GM23338 (cell line): ENCODE data around the gene SLC12A7. TPM values are rescaled to one million over a fixed set of nuclear protein-coding genes. Genes with fewer than 3 reads are reported as not detected.

ENCODE experiments used
- ATAC-seq: fragments of 200-7000 bp; cut with Tn5 transposase; 3 replicates; pipeline ENCODE4 v1.9.1; 2020
- DNase-seq: peaks from one replicate; pipeline ENCODE4 v3.0.0-alpha.2; 2015; ENCODE audit warnings: low spot score
- H2AFZ ChIP-seq: fragments of 200-600 bp; sonication (generic); 2 replicates; pipeline ENCODE4 v1.8.0; 2016; ENCODE audit warnings: antibody characterized with exemption, mild to moderate bottlenecking, moderate library complexity
- H3F3A ChIP-seq: fragments of 200-600 bp; sonication (generic); replicated peaks from 2 replicates; pipeline ENCODE4 v1.8.0; 2017; ENCODE audit warnings: antibody characterized with exemption, mixed run types, low read depth
- H3K27ac ChIP-seq: fragments of 200-600 bp; sonication (generic); 2 replicates; pipeline ENCODE4 v1.6.1; 2016; ENCODE audit warnings: low read depth
- H3K27me3 ChIP-seq: fragments of 200-600 bp; sonication (generic); 2 replicates; pipeline ENCODE4 v1.8.0; 2016; ENCODE audit warnings: mild to moderate bottlenecking, mixed run types, moderate library complexity; ENCODE audit not compliant: insufficient read depth
- H3K36me3 ChIP-seq: fragments of 200-600 bp; sonication (generic); 2 replicates; pipeline ENCODE4 v1.8.0; 2016; ENCODE audit warnings: mild to moderate bottlenecking; ENCODE audit not compliant: insufficient read depth
- H3K4me1 ChIP-seq: fragments of 200-600 bp; sonication (generic); 2 replicates; pipeline ENCODE4 v1.8.0; 2016; ENCODE audit warnings: mild to moderate bottlenecking, moderate library complexity; ENCODE audit not compliant: insufficient read depth
- H3K4me2 ChIP-seq: fragments of 200-600 bp; sonication (generic); 2 replicates; pipeline ENCODE4 v1.7.1; 2017; ENCODE audit warnings: mixed run types
- H3K4me3 ChIP-seq: fragments of 200-600 bp; sonication (generic); 2 replicates; pipeline ENCODE4 v1.6.1; 2016; ENCODE audit warnings: mixed run types
- H3K79me2 ChIP-seq: fragments of 200-600 bp; sonication (generic); replicated peaks from 2 replicates; pipeline ENCODE4 v1.8.0; 2017; ENCODE audit warnings: mild to moderate bottlenecking; ENCODE audit not compliant: insufficient read depth
- H3K9me2 ChIP-seq: fragments of 200-600 bp; sonication (generic); 2 replicates; pipeline ENCODE4 v1.8.0; 2017; ENCODE audit not compliant: insufficient read depth
- H4K20me1 ChIP-seq: fragments of 200-600 bp; sonication (generic); replicated peaks from 2 replicates; pipeline ENCODE4 v1.8.0; 2017; ENCODE audit warnings: mild to moderate bottlenecking; ENCODE audit not compliant: insufficient read depth
- H3K27ac Mint-ChIP-seq: 2 replicates; pipeline ENCODE4 v1.8.0; 2020; ENCODE audit warnings: inconsistent platforms, mild to moderate bottlenecking, moderate library complexity, mixed read lengths
- H3K27me3 Mint-ChIP-seq: 3 replicates; pipeline ENCODE4 v1.8.0; 2022; ENCODE audit warnings: low read depth, mild to moderate bottlenecking, moderate library complexity, mixed read lengths, inconsistent platforms; ENCODE audit not compliant: insufficient read depth, poor library complexity
- H3K36me3 Mint-ChIP-seq: 3 replicates; pipeline ENCODE4 v1.8.0; 2021; ENCODE audit warnings: low read depth, mild to moderate bottlenecking, inconsistent platforms, moderate library complexity, mixed read lengths
- H3K4me1 Mint-ChIP-seq: 3 replicates; pipeline ENCODE4 v1.8.0; 2020; ENCODE audit warnings: mild to moderate bottlenecking, inconsistent platforms, mixed read lengths
- H3K4me3 Mint-ChIP-seq: 3 replicates; pipeline ENCODE4 v1.8.0; 2021; ENCODE audit warnings: moderate library complexity, mild to moderate bottlenecking, inconsistent platforms, mixed read lengths
- H3K9me3 Mint-ChIP-seq: 3 replicates; pipeline ENCODE4 v1.8.0; 2020; ENCODE audit warnings: moderate library complexity, mild to moderate bottlenecking, inconsistent platforms, mixed read lengths
- CREB1 ChIP-seq: fragments of 250-450 bp; sonication (Bioruptor Pico); IDR thresholded peaks from 2 replicates; pipeline ENCODE4 v1.5.0; 2020; ENCODE audit warnings: low read depth, mild to moderate bottlenecking, moderate library complexity
- EZH2 ChIP-seq: fragments of 200-600 bp; sonication (generic); IDR thresholded peaks from one replicate; pipeline ENCODE4 v1.8.0; 2017; ENCODE audit warnings: antibody characterized with exemption, mild to moderate bottlenecking, low read depth; ENCODE audit not compliant: unreplicated experiment
- EZH2phosphoT487 ChIP-seq: fragments of 200-600 bp; sonication (generic); IDR thresholded peaks from one replicate; pipeline ENCODE4 v1.8.1; 2018; ENCODE audit warnings: antibody characterized with exemption; ENCODE audit not compliant: unreplicated experiment
- JUNB ChIP-seq: IDR thresholded peaks from one replicate; pipeline ENCODE4 v1.6.1; 2016; ENCODE audit warnings: antibody characterized with exemption; ENCODE audit not compliant: unreplicated experiment
- NANOG ChIP-seq: IDR thresholded peaks from 2 replicates; pipeline ENCODE4 v1.6.1; 2016; ENCODE audit warnings: antibody characterized with exemption, borderline replicate concordance
- POLR2AphosphoS5 ChIP-seq: IDR thresholded peaks from 2 replicates; pipeline ENCODE4 v1.6.1; 2016; ENCODE audit warnings: antibody characterized with exemption, low read depth
- STAT1 ChIP-seq: IDR thresholded peaks from one replicate; pipeline ENCODE4 v1.6.1; 2016; ENCODE audit warnings: antibody characterized with exemption; ENCODE audit not compliant: unreplicated experiment
- ZNF114 ChIP-seq: fragments of 250-450 bp; sonication (Bioruptor Pico); IDR thresholded peaks from 2 replicates; pipeline ENCODE4 v1.5.0; 2020; ENCODE audit warnings: mild to moderate bottlenecking, moderate library complexity
- ZNF331 ChIP-seq: fragments of 250-450 bp; sonication (Bioruptor Pico); IDR thresholded peaks from 2 replicates; pipeline ENCODE4 v1.5.0; 2020; ENCODE audit warnings: low read depth, mild to moderate bottlenecking, moderate library complexity
- polyA plus RNA-seq: library from polyadenylated mRNA; unstranded; fragments of >200 nt; fragmentation: Nextera tagmentation; extraction: Ambion mirVana; gene quantifications from 2 replicates; pipeline ENCODE4 v1.2.1, GENCODE V29; 2016
- total RNA-seq: library from RNA; depleted of rRNA; stranded (reverse); fragments of >200 nt; shearing (Covaris generic); gene quantifications from 2 replicates; pipeline ENCODE4 v1.2.3, GENCODE V29; 2014
- TF ChIP-seq, protein P1 (sequence below): fragments of 250-450 bp; sonication (Bioruptor Pico); IDR thresholded peaks from 2 replicates; pipeline ENCODE4 v1.5.0; 2020; ENCODE audit warnings: mild to moderate bottlenecking, moderate library complexity
- TF ChIP-seq, protein P2 (sequence below): IDR thresholded peaks from one replicate; pipeline ENCODE4 v1.6.1; 2018; ENCODE audit warnings: antibody characterized with exemption; ENCODE audit not compliant: unreplicated experiment
- TF ChIP-seq, protein P3 (sequence below): IDR thresholded peaks from 2 replicates; pipeline ENCODE4 v1.6.1; 2016; ENCODE audit warnings: antibody characterized with exemption
- TF ChIP-seq, protein P4 (sequence below), 2 experiments: fragments of 200-600 bp in 1 of 2; sonication (generic) in 1 of 2; conservative IDR thresholded peaks; 2 replicates each; pipeline versions ENCODE4 v1.5.1 to v1.6.1; 2016 to 2017; ENCODE audit warnings: antibody characterized with exemption in 2 of 2, low read depth in 2 of 2, mild to moderate bottlenecking in 2 of 2, moderate library complexity in 1 of 2

Gene SLC12A7
- total and polyA plus RNA-seq, 2 experiments from 2014 or later, result 7.4 to 32.2 TPM

DNA sequence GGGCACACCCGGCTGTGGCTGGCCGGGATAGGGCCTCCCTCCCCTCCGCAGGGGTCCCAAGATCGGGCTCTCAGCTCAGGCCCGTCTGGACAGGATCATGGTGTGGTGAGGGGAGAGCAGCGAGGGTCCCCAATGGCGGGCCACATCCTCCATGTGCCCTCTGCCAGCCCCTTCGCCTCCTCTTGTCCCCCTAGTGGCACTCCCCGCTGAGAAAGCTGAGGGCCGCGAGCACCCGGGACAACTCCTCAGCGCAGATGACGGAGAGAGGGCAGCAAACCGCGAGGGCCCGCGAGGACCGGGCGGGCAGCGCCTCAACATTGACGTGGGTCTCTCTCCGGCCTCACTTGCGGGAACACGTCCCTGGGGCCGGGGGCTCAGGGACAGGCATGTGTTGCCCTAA lies 78.7 kb downstream of the SLC12A7 start:
- no peak overlapping the region for H3K4me3 ChIP-seq
- no peaks in the 10 kb centered on the region for H3K27me3 ChIP-seq
- DNase-seq (no peak), ATAC-seq (no peak)
- Mint-ChIP-seq H3K27me3 (peaks cover 8% of the 10 kb centered on the region), H3K4me3 (no peak overlapping the region), H3K36me3 (peaks cover 5% of the 10 kb centered on the region; the same call in 1 of the 3 replicates), H3K4me1 (no peaks in the 10 kb centered on the region; the same call in 2 of the 3 replicates), H3K9me3 (peaks cover 3% of the 10 kb centered on the region; the same call in 1 of the 3 replicates), H3K27ac (no peak overlapping the region)
- H3K4me1 ChIP-seq, result no peaks in the 10 kb centered on the region
- no peak overlapping the region for H3K4me2 ChIP-seq
- H4K20me1 ChIP-seq, result no peaks in the 10 kb centered on the region
- no peaks in the 10 kb centered on the region for H3K9me2 ChIP-seq
- no peak for TF ChIP-seq ZNF331 (CRISPR knock-in tag)
- TF ChIP-seq, protein P1, sequence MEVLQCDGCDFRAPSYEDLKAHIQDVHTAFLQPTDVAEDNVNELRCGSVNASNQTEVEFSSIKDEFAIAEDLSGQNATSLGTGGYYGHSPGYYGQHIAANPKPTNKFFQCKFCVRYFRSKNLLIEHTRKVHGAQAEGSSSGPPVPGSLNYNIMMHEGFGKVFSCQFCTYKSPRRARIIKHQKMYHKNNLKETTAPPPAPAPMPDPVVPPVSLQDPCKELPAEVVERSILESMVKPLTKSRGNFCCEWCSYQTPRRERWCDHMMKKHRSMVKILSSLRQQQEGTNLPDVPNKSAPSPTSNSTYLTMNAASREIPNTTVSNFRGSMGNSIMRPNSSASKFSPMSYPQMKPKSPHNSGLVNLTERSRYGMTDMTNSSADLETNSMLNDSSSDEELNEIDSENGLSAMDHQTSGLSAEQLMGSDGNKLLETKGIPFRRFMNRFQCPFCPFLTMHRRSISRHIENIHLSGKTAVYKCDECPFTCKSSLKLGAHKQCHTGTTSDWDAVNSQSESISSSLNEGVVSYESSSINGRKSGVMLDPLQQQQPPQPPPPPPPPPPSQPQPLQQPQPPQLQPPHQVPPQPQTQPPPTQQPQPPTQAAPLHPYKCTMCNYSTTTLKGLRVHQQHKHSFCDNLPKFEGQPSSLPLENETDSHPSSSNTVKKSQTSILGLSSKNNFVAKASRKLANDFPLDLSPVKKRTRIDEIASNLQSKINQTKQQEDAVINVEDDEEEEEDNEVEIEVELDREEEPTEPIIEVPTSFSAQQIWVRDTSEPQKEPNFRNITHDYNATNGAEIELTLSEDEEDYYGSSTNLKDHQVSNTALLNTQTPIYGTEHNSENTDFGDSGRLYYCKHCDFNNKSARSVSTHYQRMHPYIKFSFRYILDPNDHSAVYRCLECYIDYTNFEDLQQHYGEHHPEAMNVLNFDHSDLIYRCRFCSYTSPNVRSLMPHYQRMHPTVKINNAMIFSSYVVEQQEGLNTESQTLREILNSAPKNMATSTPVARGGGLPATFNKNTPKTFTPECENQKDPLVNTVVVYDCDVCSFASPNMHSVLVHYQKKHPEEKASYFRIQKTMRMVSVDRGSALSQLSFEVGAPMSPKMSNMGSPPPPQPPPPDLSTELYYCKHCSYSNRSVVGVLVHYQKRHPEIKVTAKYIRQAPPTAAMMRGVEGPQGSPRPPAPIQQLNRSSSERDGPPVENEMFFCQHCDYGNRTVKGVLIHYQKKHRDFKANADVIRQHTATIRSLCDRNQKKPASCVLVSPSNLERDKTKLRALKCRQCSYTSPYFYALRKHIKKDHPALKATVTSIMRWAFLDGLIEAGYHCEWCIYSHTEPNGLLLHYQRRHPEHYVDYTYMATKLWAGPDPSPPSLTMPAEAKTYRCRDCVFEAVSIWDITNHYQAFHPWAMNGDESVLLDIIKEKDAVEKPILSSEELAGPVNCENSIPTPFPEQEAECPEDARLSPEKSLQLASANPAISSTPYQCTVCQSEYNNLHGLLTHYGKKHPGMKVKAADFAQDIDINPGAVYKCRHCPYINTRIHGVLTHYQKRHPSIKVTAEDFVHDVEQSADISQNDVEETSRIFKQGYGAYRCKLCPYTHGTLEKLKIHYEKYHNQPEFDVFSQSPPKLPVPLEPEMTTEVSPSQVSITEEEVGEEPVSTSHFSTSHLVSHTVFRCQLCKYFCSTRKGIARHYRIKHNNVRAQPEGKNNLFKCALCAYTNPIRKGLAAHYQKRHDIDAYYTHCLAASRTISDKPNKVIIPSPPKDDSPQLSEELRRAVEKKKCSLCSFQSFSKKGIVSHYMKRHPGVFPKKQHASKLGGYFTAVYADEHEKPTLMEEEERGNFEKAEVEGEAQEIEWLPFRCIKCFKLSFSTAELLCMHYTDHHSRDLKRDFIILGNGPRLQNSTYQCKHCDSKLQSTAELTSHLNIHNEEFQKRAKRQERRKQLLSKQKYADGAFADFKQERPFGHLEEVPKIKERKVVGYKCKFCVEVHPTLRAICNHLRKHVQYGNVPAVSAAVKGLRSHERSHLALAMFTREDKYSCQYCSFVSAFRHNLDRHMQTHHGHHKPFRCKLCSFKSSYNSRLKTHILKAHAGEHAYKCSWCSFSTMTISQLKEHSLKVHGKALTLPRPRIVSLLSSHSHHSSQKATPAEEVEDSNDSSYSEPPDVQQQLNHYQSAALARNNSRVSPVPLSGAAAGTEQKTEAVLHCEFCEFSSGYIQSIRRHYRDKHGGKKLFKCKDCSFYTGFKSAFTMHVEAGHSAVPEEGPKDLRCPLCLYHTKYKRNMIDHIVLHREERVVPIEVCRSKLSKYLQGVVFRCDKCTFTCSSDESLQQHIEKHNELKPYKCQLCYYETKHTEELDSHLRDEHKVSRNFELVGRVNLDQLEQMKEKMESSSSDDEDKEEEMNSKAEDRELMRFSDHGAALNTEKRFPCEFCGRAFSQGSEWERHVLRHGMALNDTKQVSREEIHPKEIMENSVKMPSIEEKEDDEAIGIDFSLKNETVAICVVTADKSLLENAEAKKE (CRISPR knock-in tag), result no peak
- TF ChIP-seq NANOG, result no peak
- TF ChIP-seq, protein P2, sequence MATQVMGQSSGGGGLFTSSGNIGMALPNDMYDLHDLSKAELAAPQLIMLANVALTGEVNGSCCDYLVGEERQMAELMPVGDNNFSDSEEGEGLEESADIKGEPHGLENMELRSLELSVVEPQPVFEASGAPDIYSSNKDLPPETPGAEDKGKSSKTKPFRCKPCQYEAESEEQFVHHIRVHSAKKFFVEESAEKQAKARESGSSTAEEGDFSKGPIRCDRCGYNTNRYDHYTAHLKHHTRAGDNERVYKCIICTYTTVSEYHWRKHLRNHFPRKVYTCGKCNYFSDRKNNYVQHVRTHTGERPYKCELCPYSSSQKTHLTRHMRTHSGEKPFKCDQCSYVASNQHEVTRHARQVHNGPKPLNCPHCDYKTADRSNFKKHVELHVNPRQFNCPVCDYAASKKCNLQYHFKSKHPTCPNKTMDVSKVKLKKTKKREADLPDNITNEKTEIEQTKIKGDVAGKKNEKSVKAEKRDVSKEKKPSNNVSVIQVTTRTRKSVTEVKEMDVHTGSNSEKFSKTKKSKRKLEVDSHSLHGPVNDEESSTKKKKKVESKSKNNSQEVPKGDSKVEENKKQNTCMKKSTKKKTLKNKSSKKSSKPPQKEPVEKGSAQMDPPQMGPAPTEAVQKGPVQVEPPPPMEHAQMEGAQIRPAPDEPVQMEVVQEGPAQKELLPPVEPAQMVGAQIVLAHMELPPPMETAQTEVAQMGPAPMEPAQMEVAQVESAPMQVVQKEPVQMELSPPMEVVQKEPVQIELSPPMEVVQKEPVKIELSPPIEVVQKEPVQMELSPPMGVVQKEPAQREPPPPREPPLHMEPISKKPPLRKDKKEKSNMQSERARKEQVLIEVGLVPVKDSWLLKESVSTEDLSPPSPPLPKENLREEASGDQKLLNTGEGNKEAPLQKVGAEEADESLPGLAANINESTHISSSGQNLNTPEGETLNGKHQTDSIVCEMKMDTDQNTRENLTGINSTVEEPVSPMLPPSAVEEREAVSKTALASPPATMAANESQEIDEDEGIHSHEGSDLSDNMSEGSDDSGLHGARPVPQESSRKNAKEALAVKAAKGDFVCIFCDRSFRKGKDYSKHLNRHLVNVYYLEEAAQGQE, result no peak
- TF ChIP-seq CREB1 (CRISPR knock-in tag), result no peak
- TF ChIP-seq POLR2AphosphoS5, result no peak
- no peak for TF ChIP-seq ZNF114 (CRISPR knock-in tag)
- TF ChIP-seq STAT1, result no peak
- no peak for TF ChIP-seq EZH2phosphoT487
- TF ChIP-seq EZH2, result no peak
- TF ChIP-seq, protein P3, sequence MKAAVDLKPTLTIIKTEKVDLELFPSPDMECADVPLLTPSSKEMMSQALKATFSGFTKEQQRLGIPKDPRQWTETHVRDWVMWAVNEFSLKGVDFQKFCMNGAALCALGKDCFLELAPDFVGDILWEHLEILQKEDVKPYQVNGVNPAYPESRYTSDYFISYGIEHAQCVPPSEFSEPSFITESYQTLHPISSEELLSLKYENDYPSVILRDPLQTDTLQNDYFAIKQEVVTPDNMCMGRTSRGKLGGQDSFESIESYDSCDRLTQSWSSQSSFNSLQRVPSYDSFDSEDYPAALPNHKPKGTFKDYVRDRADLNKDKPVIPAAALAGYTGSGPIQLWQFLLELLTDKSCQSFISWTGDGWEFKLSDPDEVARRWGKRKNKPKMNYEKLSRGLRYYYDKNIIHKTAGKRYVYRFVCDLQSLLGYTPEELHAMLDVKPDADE, result no peak
- TF ChIP-seq, protein P4, sequence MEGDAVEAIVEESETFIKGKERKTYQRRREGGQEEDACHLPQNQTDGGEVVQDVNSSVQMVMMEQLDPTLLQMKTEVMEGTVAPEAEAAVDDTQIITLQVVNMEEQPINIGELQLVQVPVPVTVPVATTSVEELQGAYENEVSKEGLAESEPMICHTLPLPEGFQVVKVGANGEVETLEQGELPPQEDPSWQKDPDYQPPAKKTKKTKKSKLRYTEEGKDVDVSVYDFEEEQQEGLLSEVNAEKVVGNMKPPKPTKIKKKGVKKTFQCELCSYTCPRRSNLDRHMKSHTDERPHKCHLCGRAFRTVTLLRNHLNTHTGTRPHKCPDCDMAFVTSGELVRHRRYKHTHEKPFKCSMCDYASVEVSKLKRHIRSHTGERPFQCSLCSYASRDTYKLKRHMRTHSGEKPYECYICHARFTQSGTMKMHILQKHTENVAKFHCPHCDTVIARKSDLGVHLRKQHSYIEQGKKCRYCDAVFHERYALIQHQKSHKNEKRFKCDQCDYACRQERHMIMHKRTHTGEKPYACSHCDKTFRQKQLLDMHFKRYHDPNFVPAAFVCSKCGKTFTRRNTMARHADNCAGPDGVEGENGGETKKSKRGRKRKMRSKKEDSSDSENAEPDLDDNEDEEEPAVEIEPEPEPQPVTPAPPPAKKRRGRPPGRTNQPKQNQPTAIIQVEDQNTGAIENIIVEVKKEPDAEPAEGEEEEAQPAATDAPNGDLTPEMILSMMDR (conservative IDR thresholded peaks at IDR 0.05; ENCODE audit: low read depth in 2 of 2), result no peak
- no peak for TF ChIP-seq JUNB
- no peaks in the 10 kb centered on the region for H3F3A ChIP-seq
- H3K79me2 ChIP-seq, result no peaks in the 10 kb centered on the region
- H2AFZ ChIP-seq, result no peak overlapping the region
- no peak overlapping the region for H3K27ac ChIP-seq
- no peaks in the 10 kb centered on the region for H3K36me3 ChIP-seq
